ENCODE measurements around the gene FAM227A.

Gene FAM227A

GRCh38 chr22:38572065-38572464, 84.1 kb downstream of the FAM227A start:
- TF ChIP-seq EP300 (IDR thresholded peaks at IDR 0.05; ENCODE audit: borderline replicate concordance) (no peak), RAD21 (IDR thresholded peaks at IDR 0.05; ENCODE audit: low read depth) (peak; percentile 73)

DNA sequence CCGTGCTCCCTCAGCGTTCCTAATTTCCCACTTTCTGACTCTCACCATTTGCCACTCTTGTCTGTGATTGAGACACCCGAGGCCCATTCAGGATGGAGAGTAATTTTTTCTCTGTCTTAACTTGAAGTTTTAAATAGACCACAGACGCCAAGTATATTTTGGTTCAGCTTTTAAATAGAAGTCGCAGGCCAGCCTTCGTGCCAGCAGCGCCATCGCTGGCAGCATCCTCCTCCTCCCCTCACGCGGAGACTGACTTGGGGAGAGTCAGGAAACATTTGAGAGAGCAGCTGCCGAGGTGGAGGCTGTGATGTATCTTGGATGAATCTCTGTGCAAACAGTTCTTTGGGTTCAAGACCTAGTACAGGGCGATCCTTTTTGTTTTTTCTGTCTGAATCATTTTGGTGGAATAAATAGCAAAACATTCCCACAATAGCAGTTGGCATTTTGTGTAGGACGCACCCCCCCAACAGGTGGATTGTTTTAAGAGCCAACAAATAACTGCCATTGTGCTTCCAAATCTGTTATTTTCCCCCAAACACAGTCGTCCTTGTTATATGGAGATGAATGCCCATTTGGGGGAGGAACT, 85.3 kb downstream of the FAM227A start:
- TF ChIP-seq CREB1 (IDR thresholded peaks at IDR 0.05; ENCODE audit: low read depth), result no peak
- TF ChIP-seq, protein P1, sequence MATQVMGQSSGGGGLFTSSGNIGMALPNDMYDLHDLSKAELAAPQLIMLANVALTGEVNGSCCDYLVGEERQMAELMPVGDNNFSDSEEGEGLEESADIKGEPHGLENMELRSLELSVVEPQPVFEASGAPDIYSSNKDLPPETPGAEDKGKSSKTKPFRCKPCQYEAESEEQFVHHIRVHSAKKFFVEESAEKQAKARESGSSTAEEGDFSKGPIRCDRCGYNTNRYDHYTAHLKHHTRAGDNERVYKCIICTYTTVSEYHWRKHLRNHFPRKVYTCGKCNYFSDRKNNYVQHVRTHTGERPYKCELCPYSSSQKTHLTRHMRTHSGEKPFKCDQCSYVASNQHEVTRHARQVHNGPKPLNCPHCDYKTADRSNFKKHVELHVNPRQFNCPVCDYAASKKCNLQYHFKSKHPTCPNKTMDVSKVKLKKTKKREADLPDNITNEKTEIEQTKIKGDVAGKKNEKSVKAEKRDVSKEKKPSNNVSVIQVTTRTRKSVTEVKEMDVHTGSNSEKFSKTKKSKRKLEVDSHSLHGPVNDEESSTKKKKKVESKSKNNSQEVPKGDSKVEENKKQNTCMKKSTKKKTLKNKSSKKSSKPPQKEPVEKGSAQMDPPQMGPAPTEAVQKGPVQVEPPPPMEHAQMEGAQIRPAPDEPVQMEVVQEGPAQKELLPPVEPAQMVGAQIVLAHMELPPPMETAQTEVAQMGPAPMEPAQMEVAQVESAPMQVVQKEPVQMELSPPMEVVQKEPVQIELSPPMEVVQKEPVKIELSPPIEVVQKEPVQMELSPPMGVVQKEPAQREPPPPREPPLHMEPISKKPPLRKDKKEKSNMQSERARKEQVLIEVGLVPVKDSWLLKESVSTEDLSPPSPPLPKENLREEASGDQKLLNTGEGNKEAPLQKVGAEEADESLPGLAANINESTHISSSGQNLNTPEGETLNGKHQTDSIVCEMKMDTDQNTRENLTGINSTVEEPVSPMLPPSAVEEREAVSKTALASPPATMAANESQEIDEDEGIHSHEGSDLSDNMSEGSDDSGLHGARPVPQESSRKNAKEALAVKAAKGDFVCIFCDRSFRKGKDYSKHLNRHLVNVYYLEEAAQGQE (IDR thresholded peaks at IDR 0.05; ENCODE audit: low read depth), result no peak
- no peak for TF ChIP-seq TEAD4 (IDR thresholded peaks at IDR 0.05)
- no peak for TF ChIP-seq CEBPB (IDR thresholded peaks at IDR 0.05)
- TF ChIP-seq, protein P2, sequence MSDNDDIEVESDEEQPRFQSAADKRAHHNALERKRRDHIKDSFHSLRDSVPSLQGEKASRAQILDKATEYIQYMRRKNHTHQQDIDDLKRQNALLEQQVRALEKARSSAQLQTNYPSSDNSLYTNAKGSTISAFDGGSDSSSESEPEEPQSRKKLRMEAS (IDR thresholded peaks at IDR 0.05), result no peak
- no peak for TF ChIP-seq FOXM1 (IDR thresholded peaks at IDR 0.05; ENCODE audit: borderline replicate concordance, low read depth)
- no peak for TF ChIP-seq ZBTB7A (IDR thresholded peaks at IDR 0.05; ENCODE audit: low read depth)
- no peak for TF ChIP-seq YY1 (IDR thresholded peaks at IDR 0.05; ENCODE audit: low read depth)
- TF ChIP-seq EP300 (IDR thresholded peaks at IDR 0.05; ENCODE audit: borderline replicate concordance), result no peak
- no peak for TF ChIP-seq TAF1 (IDR thresholded peaks at IDR 0.05; ENCODE audit: low read depth)

- TF ChIP-seq CEBPB (IDR thresholded peaks at IDR 0.05), result no peak
- TF ChIP-seq TAF1 (IDR thresholded peaks at IDR 0.05; ENCODE audit: low read depth), result no peak
- no peak for TF ChIP-seq FOXM1 (IDR thresholded peaks at IDR 0.05; ENCODE audit: borderline replicate concordance, low read depth)
- TF ChIP-seq, protein P1 (IDR thresholded peaks at IDR 0.05; ENCODE audit: low read depth), result no peak
- TF ChIP-seq CREB1 (IDR thresholded peaks at IDR 0.05; ENCODE audit: low read depth), result no peak
- TF ChIP-seq NFIC (IDR thresholded peaks at IDR 0.05), result no peak
- TF ChIP-seq EP300 (IDR thresholded peaks at IDR 0.05; ENCODE audit: borderline replicate concordance), result no peak
- no peak for TF ChIP-seq YY1 (IDR thresholded peaks at IDR 0.05; ENCODE audit: low read depth)
- no peak for TF ChIP-seq TEAD4 (IDR thresholded peaks at IDR 0.05)
Observed at GRCh38 chr22:38569972-38570778, 86.0 kb downstream of the FAM227A start, which contains the start of gene DMC1. DMC1 (minus strand) TSS chr22:38570183; CDS start chr22:38568256, 1,927 bp downstream.

- TF ChIP-seq USF1 (IDR thresholded peaks at IDR 0.05), result no peak
- TF ChIP-seq YY1 (IDR thresholded peaks at IDR 0.05; ENCODE audit: low read depth), result no peak
- TF ChIP-seq, protein P2 (IDR thresholded peaks at IDR 0.05), result no peak
- no peak for TF ChIP-seq TCF12 (IDR thresholded peaks at IDR 0.05; ENCODE audit: low read depth)
- TF ChIP-seq TEAD4 (IDR thresholded peaks at IDR 0.05), result no peak
- TF ChIP-seq RAD21 (IDR thresholded peaks at IDR 0.05; ENCODE audit: low read depth), result no peak
- TF ChIP-seq EP300 (IDR thresholded peaks at IDR 0.05; ENCODE audit: borderline replicate concordance), result no peak
- TF ChIP-seq NFIC (IDR thresholded peaks at IDR 0.05), result no peak
- no peak for TF ChIP-seq CEBPB (IDR thresholded peaks at IDR 0.05)
- no peak for TF ChIP-seq EGR1 (IDR thresholded peaks at IDR 0.05)
Observed at GRCh38 chr22:38569181-38569971, 86.8 kb downstream of the FAM227A start.

GRCh38 chr22:38567531-38568285, 88.5 kb downstream of the FAM227A start:
- TF ChIP-seq NFIC (IDR thresholded peaks at IDR 0.05) (no peak), YY1 (IDR thresholded peaks at IDR 0.05; ENCODE audit: low read depth) (no peak), TEAD4 (IDR thresholded peaks at IDR 0.05) (no peak), FOXM1 (IDR thresholded peaks at IDR 0.05; ENCODE audit: borderline replicate concordance, low read depth) (no peak), EP300 (IDR thresholded peaks at IDR 0.05; ENCODE audit: borderline replicate concordance) (no peak), CREB1 (IDR thresholded peaks at IDR 0.05; ENCODE audit: low read depth) (no peak), CEBPB (IDR thresholded peaks at IDR 0.05) (no peak), TAF1 (IDR thresholded peaks at IDR 0.05; ENCODE audit: low read depth) (no peak), TCF12 (IDR thresholded peaks at IDR 0.05; ENCODE audit: low read depth) (no peak)
- TF ChIP-seq, protein P2 (IDR thresholded peaks at IDR 0.05), result no peak
